HEK293 (cell line): ENCODE data around the gene BLACAT1.
A peak's percentile ranks its signal among the peaks of the same experiment; 100 is the strongest.

Source experiments
- CTCF ChIA-PET: fragments of 350-600 bp; formaldehyde crosslinking; extraction: SDS; loops from one replicate; lab custom pipeline; 2021; ENCODE audit warnings: antibody characterized with exemption; lab: Yijun Ruan, JAX
- POLR2A ChIA-PET: fragments of 300-600 bp; formaldehyde crosslinking; extraction: SDS; loops from one replicate; lab custom pipeline; 2020; ENCODE audit warnings: antibody characterized with exemption, inconsistent platforms; lab: Yijun Ruan, JAX
- H3K27ac ChIP-seq: fragments of 200-500 bp; sonication (Bioruptor generic); 2 replicates; pipeline ENCODE4 v1.5.1; 2014; ENCODE audit warnings: low read depth, low read length, control low read depth, inconsistent platforms; ENCODE audit errors: extremely low read depth
- H3K36me3 ChIP-seq, 2 experiments: fragments of 200-500 bp in 1 of 2; sonication (Bioruptor generic) in 1 of 2; 1 replicate in 1 of 2; 2 replicates in 1 of 2; pipeline ENCODE4 v1.5.1; 2014 to 2017; ENCODE audit warnings: inconsistent platforms in 2 of 2, low read length in 2 of 2; ENCODE audit not compliant: control insufficient read depth in 2 of 2, insufficient read depth in 1 of 2
- H3K4me1 ChIP-seq: fragments of 200-500 bp; sonication (Bioruptor generic); 2 replicates; pipeline ENCODE4 v1.5.1; 2014; ENCODE audit warnings: mild to moderate bottlenecking, low read length, inconsistent platforms; ENCODE audit not compliant: control insufficient read depth, insufficient read depth
- H3K4me3 ChIP-seq: 2 replicates; pipeline ENCODE4 v1.5.1; 2011; ENCODE audit warnings: low read depth, mild to moderate bottlenecking, control low read depth, low read length, moderate library complexity
- H3K9me3 ChIP-seq: fragments of 200-500 bp; sonication (Bioruptor generic); 2 replicates; pipeline ENCODE4 v1.5.1; 2014; ENCODE audit warnings: low read depth, low read length, inconsistent platforms; ENCODE audit not compliant: control insufficient read depth, insufficient read depth
- CTCF ChIP-seq: fragments of 450-650 bp; formaldehyde crosslinking; IDR thresholded peaks from 2 replicates; pipeline ENCODE4 v1.5.1; 2016; ENCODE audit warnings: missing biosample characterization, missing genetic modification characterization
- MZF1 ChIP-seq: fragments of 450-650 bp; formaldehyde crosslinking; IDR thresholded peaks from 2 replicates; pipeline ENCODE4 v1.5.1; 2017; ENCODE audit warnings: missing biosample characterization, missing genetic modification characterization, borderline replicate concordance
- PRDM1 ChIP-seq: fragments of 450-650 bp; formaldehyde crosslinking; IDR thresholded peaks from 2 replicates; pipeline ENCODE4; 2016; ENCODE audit warnings: missing biosample characterization, missing genetic modification characterization
- ZIC2 ChIP-seq: fragments of 450-650 bp; formaldehyde crosslinking; IDR thresholded peaks from 2 replicates; pipeline ENCODE4 v1.5.1; 2016; ENCODE audit warnings: missing biosample characterization, missing genetic modification characterization
- ZNF157 ChIP-seq: fragments of 450-650 bp; formaldehyde crosslinking; IDR thresholded peaks from 2 replicates; pipeline ENCODE4 v1.5.1; 2016; ENCODE audit warnings: missing biosample characterization, missing genetic modification characterization
- ZNF18 ChIP-seq: fragments of 450-650 bp; formaldehyde crosslinking; IDR thresholded peaks from 2 replicates; pipeline ENCODE4 v1.5.1; 2016; ENCODE audit warnings: missing biosample characterization, missing genetic modification characterization
- ZNF214 ChIP-seq: fragments of 450-650 bp; formaldehyde crosslinking; IDR thresholded peaks from 2 replicates; pipeline ENCODE4 v1.5.1; 2017; ENCODE audit warnings: missing biosample characterization, mild to moderate bottlenecking, missing genetic modification characterization, borderline replicate concordance
- ZNF248 ChIP-seq: fragments of 450-650 bp; formaldehyde crosslinking; IDR thresholded peaks from 2 replicates; pipeline ENCODE4 v1.5.1; 2017; ENCODE audit warnings: missing biosample characterization, missing genetic modification characterization
- ZNF274 ChIP-seq, 2 experiments: fragments of 200-500 bp in 1 of 2; fragments of 450-650 bp in 1 of 2; sonication (Bioruptor generic) in 1 of 2; formaldehyde crosslinking in 1 of 2; IDR thresholded peaks; 2 replicates each; pipeline versions ENCODE4 v1.5.1 to v1.6.1; 2014 to 2016; ENCODE audit warnings: borderline replicate concordance in 1 of 2, inconsistent platforms in 1 of 2, low read length in 1 of 2, missing biosample characterization in 1 of 2, missing genetic modification characterization in 1 of 2
- ZNF341 ChIP-seq: fragments of 450-650 bp; formaldehyde crosslinking; IDR thresholded peaks from 2 replicates; pipeline ENCODE4; 2016; ENCODE audit warnings: low read depth, missing biosample characterization, missing genetic modification characterization
- ZNF366 ChIP-seq: fragments of 450-650 bp; formaldehyde crosslinking; conservative IDR thresholded peaks from 2 replicates; pipeline ENCODE4 v1.5.1; 2016; ENCODE audit warnings: missing biosample characterization, missing genetic modification characterization
- ZNF394 ChIP-seq: fragments of 450-650 bp; formaldehyde crosslinking; IDR thresholded peaks from 2 replicates; pipeline ENCODE4 v1.5.1; 2016; ENCODE audit warnings: missing biosample characterization, missing genetic modification characterization, mild to moderate bottlenecking, moderate library complexity, borderline replicate concordance
- ZNF426 ChIP-seq: fragments of 450-650 bp; formaldehyde crosslinking; IDR thresholded peaks from 2 replicates; pipeline ENCODE4 v1.5.1; 2017; ENCODE audit warnings: missing biosample characterization, missing genetic modification characterization, mild to moderate bottlenecking, inconsistent platforms, moderate library complexity
- ZNF513 ChIP-seq: fragments of 450-650 bp; IDR thresholded peaks from 2 replicates; pipeline ENCODE4 v1.5.1; 2018; ENCODE audit warnings: missing biosample characterization, missing genetic modification characterization
- ZNF530 ChIP-seq: fragments of 450-650 bp; formaldehyde crosslinking; IDR thresholded peaks from 2 replicates; pipeline ENCODE4 v1.5.1; 2016; ENCODE audit warnings: low read depth, missing biosample characterization, missing genetic modification characterization
- ZNF626 ChIP-seq: fragments of 450-650 bp; sonication (Bioruptor Pico); formaldehyde crosslinking; IDR thresholded peaks from 2 replicates; pipeline ENCODE4 v1.5.1; 2018; ENCODE audit warnings: missing biosample characterization, missing genetic modification characterization, inconsistent platforms
- ZNF645 ChIP-seq: fragments of 450-650 bp; formaldehyde crosslinking; IDR thresholded peaks from 2 replicates; pipeline ENCODE4; 2016; ENCODE audit warnings: missing biosample characterization, missing genetic modification characterization
- ZNF654 ChIP-seq: fragments of 450-650 bp; formaldehyde crosslinking; IDR thresholded peaks from 2 replicates; pipeline ENCODE4 v1.5.1; 2016; ENCODE audit warnings: low read depth, missing biosample characterization, missing genetic modification characterization
- ZNF670 ChIP-seq: fragments of 450-650 bp; formaldehyde crosslinking; IDR thresholded peaks from 2 replicates; pipeline ENCODE4 v1.5.1; 2016; ENCODE audit warnings: missing biosample characterization, missing genetic modification characterization, low read depth
- ZSCAN16 ChIP-seq: fragments of 450-650 bp; formaldehyde crosslinking; IDR thresholded peaks from 2 replicates; pipeline ENCODE4 v1.5.1; 2016; ENCODE audit warnings: missing biosample characterization, missing genetic modification characterization
- ZSCAN23 ChIP-seq: fragments of 450-650 bp; formaldehyde crosslinking; IDR thresholded peaks from 2 replicates; pipeline ENCODE4 v1.5.1; 2016; ENCODE audit warnings: missing biosample characterization, missing genetic modification characterization
- ZSCAN30 ChIP-seq: fragments of 450-650 bp; IDR thresholded peaks from 2 replicates; pipeline ENCODE4 v1.5.1; 2018; ENCODE audit warnings: missing biosample characterization, mild to moderate bottlenecking, missing genetic modification characterization, moderate library complexity
- TF ChIP-seq, protein P1 (sequence below): fragments of 450-650 bp; formaldehyde crosslinking; IDR thresholded peaks from 2 replicates; pipeline ENCODE4 v1.5.1; 2016; ENCODE audit warnings: missing biosample characterization, missing genetic modification characterization
- TF ChIP-seq, protein P2 (sequence below): fragments of 450-650 bp; formaldehyde crosslinking; IDR thresholded peaks from 2 replicates; pipeline ENCODE4 v1.5.1; 2017; ENCODE audit warnings: missing biosample characterization, missing genetic modification characterization

BLACAT1 gene

DNA sequence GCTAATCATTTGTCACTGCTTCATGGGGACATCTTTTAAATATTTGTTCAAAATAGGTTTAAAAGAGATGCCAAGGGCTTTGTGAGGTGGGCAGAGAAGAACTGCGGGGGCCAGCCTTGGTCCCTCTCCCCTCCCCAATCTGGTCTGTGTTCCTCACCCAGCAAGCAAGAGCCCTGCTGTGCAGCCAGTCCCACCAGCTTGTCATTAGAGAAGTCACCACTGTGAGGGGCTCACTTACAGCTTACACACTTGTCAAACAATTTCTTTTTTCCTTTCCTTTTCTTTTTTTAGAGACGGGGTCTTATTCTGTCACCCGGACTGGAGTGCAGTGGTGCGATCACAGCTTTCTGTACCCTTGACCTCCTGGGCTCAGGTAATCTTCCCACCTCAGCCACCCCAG is 38.3 kb upstream of the BLACAT1 start:
- peaks cover 16% of the 10 kb centered on the region for H3K4me1 ChIP-seq
- no peaks in the 10 kb centered on the region for H3K36me3 ChIP-seq
- TF ChIP-seq ZNF157 (tag by site-specific recombination) = no peak
- TF ChIP-seq CTCF (tag by site-specific recombination) = 0 out of 2 replicates have a peak, but pooled peaks have one; percentile 15
- no peak for TF ChIP-seq PRDM1
- no peak for TF ChIP-seq ZNF366 (tag by site-specific recombination)
- no peak for TF ChIP-seq ZNF426 (tag by site-specific recombination)
- no peak for TF ChIP-seq ZNF530 (tag by site-specific recombination)
- TF ChIP-seq ZNF654 (tag by site-specific recombination) = no peak
- TF ChIP-seq ZNF513 (tag by site-specific recombination) = no peak
- no peak for TF ChIP-seq ZNF670
- TF ChIP-seq MZF1 (tag by site-specific recombination) = no peak
- TF ChIP-seq ZNF18 (tag by site-specific recombination) = no peak
- TF ChIP-seq, protein P1, sequence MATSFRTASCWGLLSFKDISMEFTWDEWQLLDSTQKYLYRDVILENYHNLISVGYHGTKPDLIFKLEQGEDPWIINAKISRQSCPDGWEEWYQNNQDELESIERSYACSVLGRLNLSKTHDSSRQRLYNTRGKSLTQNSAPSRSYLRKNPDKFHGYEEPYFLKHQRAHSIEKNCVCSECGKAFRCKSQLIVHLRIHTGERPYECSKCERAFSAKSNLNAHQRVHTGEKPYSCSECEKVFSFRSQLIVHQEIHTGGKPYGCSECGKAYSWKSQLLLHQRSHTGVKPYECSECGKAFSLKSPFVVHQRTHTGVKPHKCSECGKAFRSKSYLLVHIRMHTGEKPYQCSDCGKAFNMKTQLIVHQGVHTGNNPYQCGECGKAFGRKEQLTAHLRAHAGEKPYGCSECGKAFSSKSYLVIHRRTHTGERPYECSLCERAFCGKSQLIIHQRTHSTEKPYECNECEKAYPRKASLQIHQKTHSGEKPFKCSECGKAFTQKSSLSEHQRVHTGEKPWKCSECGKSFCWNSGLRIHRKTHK (tag by site-specific recombination) = no peak
- peak; percentile 41 for TF ChIP-seq ZIC2 (tag by site-specific recombination)
- no peak for TF ChIP-seq ZNF645 (tag by site-specific recombination)
- no peak for TF ChIP-seq ZNF394
- no peak overlapping the region for H3K27ac ChIP-seq
- no peaks in the 10 kb centered on the region for H3K9me3 ChIP-seq
- no peak overlapping the region for H3K4me3 ChIP-seq
- CTCF ChIA-PET = interaction anchor here (0.6 to 19.2 kb wide), 8 partner anchors 8 to 1058 kb away, joined by 3 to 459 read pairs (median 13); no protein-coding TSS in a partner anchor
- POLR2A ChIA-PET = no interaction called here

GRCh38 chr1:205493241-205494085 is 37.6 kb upstream of the BLACAT1 start:
- H3K4me3 ChIP-seq = no peak overlapping the region
- ChIA-PET POLR2A (no interaction called here), CTCF (interaction anchor here (0.6 to 19.2 kb wide), 6 partner anchors 7 to 1058 kb away, joined by 4 to 459 read pairs (median 18); no protein-coding TSS in a partner anchor)
- TF ChIP-seq, protein P2, sequence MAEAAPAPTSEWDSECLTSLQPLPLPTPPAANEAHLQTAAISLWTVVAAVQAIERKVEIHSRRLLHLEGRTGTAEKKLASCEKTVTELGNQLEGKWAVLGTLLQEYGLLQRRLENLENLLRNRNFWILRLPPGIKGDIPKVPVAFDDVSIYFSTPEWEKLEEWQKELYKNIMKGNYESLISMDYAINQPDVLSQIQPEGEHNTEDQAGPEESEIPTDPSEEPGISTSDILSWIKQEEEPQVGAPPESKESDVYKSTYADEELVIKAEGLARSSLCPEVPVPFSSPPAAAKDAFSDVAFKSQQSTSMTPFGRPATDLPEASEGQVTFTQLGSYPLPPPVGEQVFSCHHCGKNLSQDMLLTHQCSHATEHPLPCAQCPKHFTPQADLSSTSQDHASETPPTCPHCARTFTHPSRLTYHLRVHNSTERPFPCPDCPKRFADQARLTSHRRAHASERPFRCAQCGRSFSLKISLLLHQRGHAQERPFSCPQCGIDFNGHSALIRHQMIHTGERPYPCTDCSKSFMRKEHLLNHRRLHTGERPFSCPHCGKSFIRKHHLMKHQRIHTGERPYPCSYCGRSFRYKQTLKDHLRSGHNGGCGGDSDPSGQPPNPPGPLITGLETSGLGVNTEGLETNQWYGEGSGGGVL (tag by site-specific recombination) = peak; percentile 96
- no peak for TF ChIP-seq ZSCAN23 (tag by site-specific recombination)
- no peak for TF ChIP-seq ZNF214 (tag by site-specific recombination)
- TF ChIP-seq ZSCAN16 = no peak
- TF ChIP-seq ZNF248 (tag by site-specific recombination) = no peak
- no peak for TF ChIP-seq ZNF626
- TF ChIP-seq ZNF341 (tag by site-specific recombination) = peak; percentile 35; the same call in 1 of the 2 replicates
- TF ChIP-seq ZSCAN30 (tag by site-specific recombination) = no peak
- TF ChIP-seq ZNF274 (IDR thresholded peaks at IDR 0.05; ENCODE audit: low read length) = no peak
- no peak for TF ChIP-seq ZNF274 (tag by site-specific recombination; IDR thresholded peaks at IDR 0.05; ENCODE audit: borderline replicate concordance)

More at GRCh38 chr1:205493241-205494085, 37.6 kb upstream of the BLACAT1 start:
- H3K9me3 ChIP-seq = no peaks in the 10 kb centered on the region
- peaks cover 16% of the 10 kb centered on the region for H3K4me1 ChIP-seq
- no peak overlapping the region; the same call in 1 of the 2 replicates for H3K27ac ChIP-seq
- no peaks in the 10 kb centered on the region for H3K36me3 ChIP-seq
